Measurements from ENCODE around the gene PARP1. TPM values are rescaled to one million over a fixed set of nuclear protein-coding genes. Genes with fewer than 3 reads are reported as not detected.

Gene PARP1
- polyA plus RNA-seq, 3 donors = 17.7 to 30.0 (median 23.3) TPM

DNA sequence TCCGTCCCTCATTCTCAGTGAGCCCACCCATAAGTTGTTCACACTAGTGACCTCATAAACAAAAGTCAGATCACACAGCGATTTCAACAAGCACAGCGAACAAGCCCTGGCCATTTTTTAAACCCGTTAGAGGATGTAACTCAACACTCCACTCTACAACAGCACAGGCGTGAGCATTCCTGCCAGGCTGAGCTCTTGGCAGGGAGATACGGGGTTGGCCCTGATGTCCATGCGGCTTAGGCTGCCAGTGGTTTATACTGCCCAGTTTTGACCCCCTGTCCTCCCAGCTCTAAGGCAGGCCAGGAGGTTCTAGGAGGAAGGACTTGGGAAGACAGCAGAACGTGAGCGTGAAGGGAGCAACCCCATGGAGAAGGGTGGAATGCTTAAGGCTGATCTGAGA, 35.0 kb downstream of the PARP1 start:
- H3K4me2 ChIP-seq (replicated peaks; ENCODE audit: extremely low read depth, low read length, poor library complexity, severe bottlenecking) = no peak overlapping the region
- H3K9ac ChIP-seq (ENCODE audit: insufficient read depth, low read length, poor library complexity, severe bottlenecking) = no peak overlapping the region
- peaks cover 92 to 100% of the 10 kb centered on the region in 2 donors for H3K36me3 ChIP-seq (replicated peaks in 1 of 2; ENCODE audit: control insufficient read depth in 1 of 2, insufficient read depth in 2 of 2, low read length in 2 of 2)
- no peaks in the 10 kb centered on the region for H3K79me2 ChIP-seq (ENCODE audit: insufficient read depth, low read length)
- H3K36me3 Mint-ChIP-seq = peaks cover 94 to 100% of the 10 kb centered on the region in 2 donors
- TF ChIP-seq, protein P1, sequence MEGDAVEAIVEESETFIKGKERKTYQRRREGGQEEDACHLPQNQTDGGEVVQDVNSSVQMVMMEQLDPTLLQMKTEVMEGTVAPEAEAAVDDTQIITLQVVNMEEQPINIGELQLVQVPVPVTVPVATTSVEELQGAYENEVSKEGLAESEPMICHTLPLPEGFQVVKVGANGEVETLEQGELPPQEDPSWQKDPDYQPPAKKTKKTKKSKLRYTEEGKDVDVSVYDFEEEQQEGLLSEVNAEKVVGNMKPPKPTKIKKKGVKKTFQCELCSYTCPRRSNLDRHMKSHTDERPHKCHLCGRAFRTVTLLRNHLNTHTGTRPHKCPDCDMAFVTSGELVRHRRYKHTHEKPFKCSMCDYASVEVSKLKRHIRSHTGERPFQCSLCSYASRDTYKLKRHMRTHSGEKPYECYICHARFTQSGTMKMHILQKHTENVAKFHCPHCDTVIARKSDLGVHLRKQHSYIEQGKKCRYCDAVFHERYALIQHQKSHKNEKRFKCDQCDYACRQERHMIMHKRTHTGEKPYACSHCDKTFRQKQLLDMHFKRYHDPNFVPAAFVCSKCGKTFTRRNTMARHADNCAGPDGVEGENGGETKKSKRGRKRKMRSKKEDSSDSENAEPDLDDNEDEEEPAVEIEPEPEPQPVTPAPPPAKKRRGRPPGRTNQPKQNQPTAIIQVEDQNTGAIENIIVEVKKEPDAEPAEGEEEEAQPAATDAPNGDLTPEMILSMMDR (IDR thresholded peaks at IDR 0.05) = no peak
- WGBS (ENCODE audit: insufficient coverage) = 98% methylated on average over 8 of the region's 9 CpGs
- no peak overlapping the region for H3K27ac ChIP-seq (ENCODE audit: low read depth in 1 of 2, low read length in 2 of 2)
- H3K9me3 Mint-ChIP-seq = no peaks in the 10 kb centered on the region
- no peak overlapping the region for H2AFZ ChIP-seq (ENCODE audit: insufficient read depth, low read depth, low read length, poor library complexity, severe bottlenecking)
- H3K27ac Mint-ChIP-seq = no peak overlapping the region
- no peaks in the 10 kb centered on the region for H3K4me1 ChIP-seq (ENCODE audit: control insufficient read depth in 1 of 2, insufficient read depth in 2 of 2, low read length in 2 of 2)
- intact Hi-C loops (cut with micrococcal nuclease) = no loop called here
- H3K4me1 Mint-ChIP-seq = peaks cover 1% of the 10 kb centered on the region
- H3K4me3 Mint-ChIP-seq = no peak overlapping the region
- no peak for DNase-seq
- no peaks in the 10 kb centered on the region for H3K9me3 ChIP-seq (replicated peaks in 1 of 2; ENCODE audit: control insufficient read depth in 1 of 2, insufficient read depth in 1 of 2, low read length in 2 of 2)
- peaks cover 0 to 2% (median 1%) of the 10 kb centered on the region in 3 donors for H3K27me3 Mint-ChIP-seq (ENCODE audit: low read depth in 3 of 3)
- H3K4me3 ChIP-seq (replicated peaks in 1 of 3; ENCODE audit: low read depth in 2 of 3, low read length in 3 of 3) = no peak overlapping the region
- no peaks in the 10 kb centered on the region for H4K20me1 ChIP-seq (ENCODE audit: insufficient read depth, low read length)
- no peaks in the 10 kb centered on the region for H3K27me3 ChIP-seq (ENCODE audit: control insufficient read depth in 2 of 2, insufficient read depth in 2 of 2, low read length in 2 of 2)

DNA sequence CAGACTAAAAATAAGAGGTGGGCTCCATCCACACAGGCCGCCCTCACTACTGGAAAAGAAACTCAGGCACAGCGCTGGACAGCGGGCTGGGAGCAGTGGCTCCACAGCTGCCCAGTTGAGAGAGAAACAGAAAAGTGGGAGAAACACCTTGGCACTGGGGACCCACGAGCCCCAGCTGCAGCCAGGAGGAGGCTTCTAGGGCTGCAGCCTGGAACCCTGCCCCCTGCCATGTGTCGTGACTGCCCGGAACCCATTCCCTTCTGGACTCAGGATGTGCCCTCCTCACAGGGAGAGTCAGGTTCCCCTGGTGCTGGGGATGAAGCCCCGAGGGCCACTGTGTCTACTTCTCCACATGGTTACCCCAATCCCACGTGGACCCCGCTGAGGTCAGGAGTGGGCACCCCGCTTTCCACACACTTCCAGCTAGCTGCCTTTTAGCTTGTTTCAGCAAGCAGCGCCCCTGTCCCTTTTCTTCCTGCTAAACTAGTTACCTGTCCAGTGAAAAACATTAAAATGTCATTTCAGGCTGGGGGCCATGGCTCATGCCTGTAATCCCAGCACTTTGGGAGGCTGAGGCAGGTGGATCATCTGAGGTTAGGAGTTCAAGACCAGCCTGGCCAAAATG, 35.9 kb downstream of the PARP1 start:
- Histone ChIP-seq H3K79me2 (ENCODE audit: insufficient read depth, low read length) (no peaks in the 10 kb centered on the region), H2AFZ (ENCODE audit: insufficient read depth, low read depth, low read length, poor library complexity, severe bottlenecking) (no peak overlapping the region), H3K27me3 (ENCODE audit: control insufficient read depth in 2 of 2, insufficient read depth in 2 of 2, low read length in 2 of 2) (no peaks in the 10 kb centered on the region), H3K4me2 (replicated peaks; ENCODE audit: extremely low read depth, low read length, poor library complexity, severe bottlenecking) (no peak overlapping the region), H3K9me3 (replicated peaks in 1 of 2; ENCODE audit: control insufficient read depth in 1 of 2, insufficient read depth in 1 of 2, low read length in 2 of 2) (no peaks in the 10 kb centered on the region), H4K20me1 (ENCODE audit: insufficient read depth, low read length) (no peaks in the 10 kb centered on the region), H3K4me1 (ENCODE audit: control insufficient read depth in 1 of 2, insufficient read depth in 2 of 2, low read length in 2 of 2) (no peaks in the 10 kb centered on the region), H3K9ac (ENCODE audit: insufficient read depth, low read length, poor library complexity, severe bottlenecking) (no peak overlapping the region), H3K4me3 (replicated peaks in 1 of 3; ENCODE audit: low read depth in 2 of 3, low read length in 3 of 3) (no peak overlapping the region), H3K27ac (ENCODE audit: low read depth in 1 of 2, low read length in 2 of 2) (no peak overlapping the region), H3K36me3 (replicated peaks in 1 of 2; ENCODE audit: control insufficient read depth in 1 of 2, insufficient read depth in 2 of 2, low read length in 2 of 2) (peaks cover 94 to 100% of the 10 kb centered on the region in 2 donors)
- Mint-ChIP-seq H3K4me1 (peaks cover 1% of the 10 kb centered on the region), H3K27ac (peak overlapping the region in 3 of 7 donors; percentile 10 to 45 (median 20)), H3K27me3 (ENCODE audit: low read depth in 3 of 3) (peaks cover 0 to 2% (median 1%) of the 10 kb centered on the region in 3 donors), H3K4me3 (no peak overlapping the region), H3K9me3 (no peaks in the 10 kb centered on the region), H3K36me3 (peaks cover 95 to 100% of the 10 kb centered on the region in 2 donors)
- TF ChIP-seq, protein P1 (IDR thresholded peaks at IDR 0.05) = no peak
- WGBS (ENCODE audit: insufficient coverage) = 97% methylated on average over 10 of the region's 11 CpGs
- no peak for DNase-seq
- intact Hi-C loops (cut with micrococcal nuclease) = no loop called here

All from CD14-positive monocyte (primary cell).